Osteocyte (in vitro differentiated cells): ENCODE measurements around the gene TNS3. TPM values are rescaled to one million over a fixed set of nuclear protein-coding genes. Genes with fewer than 3 reads are reported as not detected.

Experiments
- DNase-seq: peaks from one replicate; pipeline ENCODE4 v3.0.0; 2021; ENCODE audit warnings: mixed read lengths; ENCODE audit not compliant: unreplicated experiment; ENCODE audit errors: extremely low spot score
- H3K27ac Mint-ChIP-seq: one replicate; pipeline ENCODE4 v1.8.0; 2021; ENCODE audit warnings: mild to moderate bottlenecking, mixed read lengths; ENCODE audit not compliant: unreplicated experiment
- H3K27me3 Mint-ChIP-seq: one replicate; pipeline ENCODE4 v1.8.0; 2021; ENCODE audit warnings: mixed read lengths; ENCODE audit not compliant: unreplicated experiment
- H3K36me3 Mint-ChIP-seq: one replicate; pipeline ENCODE4 v1.8.0; 2021; ENCODE audit warnings: mixed read lengths; ENCODE audit not compliant: unreplicated experiment
- H3K4me1 Mint-ChIP-seq: one replicate; pipeline ENCODE4 v1.8.0; 2021; ENCODE audit warnings: mixed read lengths; ENCODE audit not compliant: unreplicated experiment
- H3K4me3 Mint-ChIP-seq: one replicate; pipeline ENCODE4 v1.8.0; 2021; ENCODE audit warnings: mild to moderate bottlenecking, moderate library complexity, mixed read lengths; ENCODE audit not compliant: unreplicated experiment
- H3K9me3 Mint-ChIP-seq: one replicate; pipeline ENCODE4 v1.8.0; 2021; ENCODE audit warnings: mixed read lengths; ENCODE audit not compliant: unreplicated experiment
- total RNA-seq: library from RNA; stranded (reverse); gene quantifications from 2 replicates; pipeline ENCODE4 v1.2.1, GENCODE V29; 2021
- TF ChIP-seq, protein P1 (sequence below): fragments of 200-600 bp; sonication (generic); IDR thresholded peaks from 2 replicates; pipeline ENCODE4 v1.5.0; 2021; ENCODE audit warnings: antibody characterized with exemption, mild to moderate bottlenecking, moderate library complexity

TNS3 gene
- total RNA-seq, 1 donor from 2014 or later = 93.8 TPM

DNA sequence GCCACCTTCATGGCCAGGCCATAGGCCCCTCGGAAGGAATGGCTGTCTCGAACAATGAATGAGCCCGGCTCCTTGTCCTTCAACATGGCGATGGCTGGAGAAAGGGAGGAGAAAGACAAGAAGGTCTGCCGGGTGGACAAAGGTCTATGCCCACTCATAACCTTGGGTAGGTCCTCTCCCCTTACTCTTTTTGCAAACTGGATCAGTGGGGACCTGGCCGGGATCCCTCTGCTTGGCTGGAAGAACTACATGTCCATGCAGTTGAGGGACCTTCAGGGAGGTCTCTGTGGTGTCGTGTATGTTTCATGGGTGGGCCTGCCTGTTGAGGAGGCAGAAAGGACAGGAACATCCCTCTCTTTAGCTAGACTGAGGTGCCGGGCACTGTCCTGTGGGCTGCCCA lies 284.8 kb downstream of the TNS3 start:
- DNase-seq = no peak
- TF ChIP-seq, protein P1, sequence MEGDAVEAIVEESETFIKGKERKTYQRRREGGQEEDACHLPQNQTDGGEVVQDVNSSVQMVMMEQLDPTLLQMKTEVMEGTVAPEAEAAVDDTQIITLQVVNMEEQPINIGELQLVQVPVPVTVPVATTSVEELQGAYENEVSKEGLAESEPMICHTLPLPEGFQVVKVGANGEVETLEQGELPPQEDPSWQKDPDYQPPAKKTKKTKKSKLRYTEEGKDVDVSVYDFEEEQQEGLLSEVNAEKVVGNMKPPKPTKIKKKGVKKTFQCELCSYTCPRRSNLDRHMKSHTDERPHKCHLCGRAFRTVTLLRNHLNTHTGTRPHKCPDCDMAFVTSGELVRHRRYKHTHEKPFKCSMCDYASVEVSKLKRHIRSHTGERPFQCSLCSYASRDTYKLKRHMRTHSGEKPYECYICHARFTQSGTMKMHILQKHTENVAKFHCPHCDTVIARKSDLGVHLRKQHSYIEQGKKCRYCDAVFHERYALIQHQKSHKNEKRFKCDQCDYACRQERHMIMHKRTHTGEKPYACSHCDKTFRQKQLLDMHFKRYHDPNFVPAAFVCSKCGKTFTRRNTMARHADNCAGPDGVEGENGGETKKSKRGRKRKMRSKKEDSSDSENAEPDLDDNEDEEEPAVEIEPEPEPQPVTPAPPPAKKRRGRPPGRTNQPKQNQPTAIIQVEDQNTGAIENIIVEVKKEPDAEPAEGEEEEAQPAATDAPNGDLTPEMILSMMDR = no peak
- Mint-ChIP-seq H3K27ac (no peak overlapping the region), H3K36me3 (peaks cover 45% of the 10 kb centered on the region), H3K4me3 (no peak overlapping the region), H3K9me3 (no peaks in the 10 kb centered on the region), H3K27me3 (no peaks in the 10 kb centered on the region), H3K4me1 (peaks cover 65% of the 10 kb centered on the region)

DNA sequence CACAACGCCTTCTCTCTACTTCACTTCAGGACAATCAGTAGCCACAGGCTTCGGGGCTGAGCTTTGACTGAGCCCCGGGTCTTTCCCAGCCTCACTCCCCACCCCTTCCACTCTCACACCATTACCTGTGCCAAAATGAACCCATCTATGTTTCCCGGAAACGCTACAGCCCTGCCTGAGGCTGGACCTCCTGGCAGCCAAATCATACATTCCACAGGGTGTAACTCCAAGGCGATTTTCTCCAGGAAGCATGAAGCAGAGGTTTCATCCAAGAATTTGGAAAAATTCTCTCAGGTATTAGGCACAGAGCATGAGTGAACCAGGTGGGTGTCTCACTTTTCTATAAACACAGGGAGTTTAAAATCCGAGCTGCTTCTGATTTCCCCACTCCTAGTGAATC lies 286.3 kb downstream of the TNS3 start:
- Mint-ChIP-seq H3K4me1 (peaks cover 80% of the 10 kb centered on the region), H3K27ac (no peak overlapping the region), H3K4me3 (no peak overlapping the region), H3K27me3 (no peaks in the 10 kb centered on the region), H3K9me3 (no peaks in the 10 kb centered on the region), H3K36me3 (peaks cover 47% of the 10 kb centered on the region)
- TF ChIP-seq, protein P1 = no peak
- no peak for DNase-seq

DNA sequence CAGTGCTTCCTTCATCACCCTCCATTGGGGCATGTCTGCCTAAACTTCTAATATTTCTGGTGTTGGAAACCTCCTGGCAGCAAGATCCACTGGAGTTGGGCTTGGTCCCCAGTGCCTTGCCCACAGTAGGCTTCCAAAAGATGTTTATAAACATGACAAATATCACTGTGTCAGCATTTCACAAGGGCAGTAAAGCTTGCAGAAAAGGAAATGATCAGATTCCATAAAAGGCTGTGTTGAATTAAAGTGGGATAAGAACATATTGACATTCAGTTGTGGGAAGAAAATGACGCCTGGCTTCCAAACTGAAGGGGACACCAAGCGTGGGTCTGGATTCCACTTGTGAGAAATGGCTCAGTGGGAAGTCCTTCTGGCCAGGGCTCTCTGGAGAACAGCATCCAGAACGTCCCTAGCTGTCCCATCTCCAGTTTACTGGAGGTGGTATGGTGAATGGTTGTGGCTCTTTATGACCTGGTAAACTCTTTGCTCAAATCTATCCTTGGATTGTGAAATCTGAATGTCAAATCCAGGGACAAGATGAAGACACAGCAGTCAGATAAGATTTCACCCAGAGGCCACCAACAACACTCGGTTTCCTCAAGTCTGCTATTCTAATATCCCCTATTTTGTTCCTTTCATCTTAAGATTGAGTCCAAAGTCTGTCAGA lies 287.2 kb downstream of the TNS3 start:
- TF ChIP-seq, protein P1 = no peak
- peaks cover 57% of the 10 kb centered on the region for H3K36me3 Mint-ChIP-seq
- no peaks in the 10 kb centered on the region for H3K27me3 Mint-ChIP-seq
- H3K4me3 Mint-ChIP-seq = no peak overlapping the region
- no peak for DNase-seq
- peak overlapping the region; percentile 76 for H3K27ac Mint-ChIP-seq
- H3K4me1 Mint-ChIP-seq = peaks cover 75% of the 10 kb centered on the region
- no peaks in the 10 kb centered on the region for H3K9me3 Mint-ChIP-seq

DNA sequence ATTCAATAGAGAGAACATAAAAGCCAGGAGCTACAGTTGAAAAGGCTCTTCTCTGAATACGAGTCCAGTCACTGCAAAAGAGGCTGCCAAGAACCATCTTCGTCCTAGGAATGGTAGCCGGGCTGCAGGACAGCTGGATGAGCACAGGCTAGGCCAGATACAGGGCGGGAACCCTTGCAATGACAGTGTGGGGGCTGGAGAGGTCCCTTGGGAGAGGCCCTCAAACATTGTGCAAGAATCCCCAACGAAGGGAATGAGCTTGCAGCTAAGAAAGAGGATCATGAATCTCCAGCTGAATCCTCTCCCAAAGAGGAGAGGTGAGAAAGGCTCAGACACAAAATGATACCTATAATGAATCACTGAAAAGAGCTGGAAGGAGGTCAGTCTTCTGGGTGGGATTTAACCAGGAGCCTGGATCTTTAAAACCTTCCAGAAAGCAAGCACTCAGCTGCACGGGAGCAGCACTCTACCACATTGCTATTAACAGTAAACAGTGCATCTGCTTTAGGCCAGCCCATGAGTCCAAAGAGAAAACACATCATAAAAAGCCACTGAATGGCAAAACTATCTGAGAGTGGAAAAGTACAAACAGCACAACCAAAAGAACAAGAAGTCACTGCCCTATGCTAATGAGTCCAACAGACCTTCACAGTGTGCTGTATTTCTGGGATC lies 287.9 kb downstream of the TNS3 start:
- peaks cover 69% of the 10 kb centered on the region for H3K4me1 Mint-ChIP-seq
- H3K36me3 Mint-ChIP-seq = peaks cover 62% of the 10 kb centered on the region
- H3K4me3 Mint-ChIP-seq = no peak overlapping the region
- H3K27ac Mint-ChIP-seq = peak overlapping the region; percentile 76
- TF ChIP-seq, protein P1 = no peak
- no peak for DNase-seq
- H3K9me3 Mint-ChIP-seq = no peaks in the 10 kb centered on the region
- H3K27me3 Mint-ChIP-seq = no peaks in the 10 kb centered on the region

DNA sequence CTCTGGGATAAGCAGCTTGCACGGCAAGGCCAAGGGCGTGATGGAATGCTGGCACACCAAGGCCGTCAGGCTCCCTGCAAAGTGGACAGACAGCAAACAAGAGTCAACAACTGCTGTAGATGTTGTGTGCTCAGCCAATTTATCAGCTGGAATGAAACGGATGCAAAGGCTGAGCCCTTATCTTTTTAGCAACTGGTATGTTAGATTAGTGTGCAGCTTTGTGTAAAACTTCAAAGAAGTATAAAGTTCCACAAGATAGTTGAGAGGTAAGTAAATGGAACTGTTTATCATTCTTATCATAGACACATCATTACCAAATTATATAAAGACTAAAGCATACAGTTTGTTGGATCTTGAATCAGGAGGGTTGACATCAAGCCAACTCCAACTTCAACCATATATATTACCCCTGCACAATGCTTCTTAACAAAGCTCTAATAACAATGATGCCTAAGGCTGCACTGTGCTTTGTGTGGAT lies 289.0 kb downstream of the TNS3 start:
- no peaks in the 10 kb centered on the region for H3K27me3 Mint-ChIP-seq
- peak overlapping the region; percentile 93 for H3K27ac Mint-ChIP-seq

More for the DNA sequence above, 289.0 kb downstream of the TNS3 start:
- Mint-ChIP-seq H3K4me3 (no peak overlapping the region), H3K9me3 (no peaks in the 10 kb centered on the region), H3K36me3 (peaks cover 66% of the 10 kb centered on the region), H3K4me1 (peaks cover 58% of the 10 kb centered on the region)
- TF ChIP-seq, protein P1 = no peak
- no peak for DNase-seq
